Measurements from ENCODE around the gene LAPTM5.
A peak's percentile ranks its signal among the peaks of the same experiment; 100 is the strongest.

- TF ChIP-seq POLR2A (IDR thresholded peaks at IDR 0.05; ENCODE audit: borderline replicate concordance, extremely low read depth, insufficient read depth, insufficient read length): no peak
- no peak for TF ChIP-seq ATF3 (IDR thresholded peaks at IDR 0.05)
- TF ChIP-seq CTCF (IDR thresholded peaks at IDR 0.05 in 2 of 3, conservative IDR thresholded peaks at IDR 0.05 in 1 of 3; ENCODE audit: borderline replicate concordance in 1 of 3, insufficient read depth in 1 of 3, low read depth in 2 of 3, low read length in 2 of 3): peak; percentile 72 to 86 (median 86)
- no peak for TF ChIP-seq SRF (IDR thresholded peaks at IDR 0.05; ENCODE audit: low read depth)
- TF ChIP-seq POLR2AphosphoS5 (IDR thresholded peaks at IDR 0.05; ENCODE audit: low read depth, low read length): no peak
- no peak for TF ChIP-seq EZH2 (IDR thresholded peaks at IDR 0.05)
- TF ChIP-seq SIN3A (IDR thresholded peaks at IDR 0.05; ENCODE audit: low read depth): no peak
- TF ChIP-seq EZH2phosphoT487 (IDR thresholded peaks at IDR 0.05; ENCODE audit: borderline replicate concordance): no peak
- TF ChIP-seq TCF7L2 (IDR thresholded peaks at IDR 0.05; ENCODE audit: borderline replicate concordance, extremely low read depth, insufficient read depth, insufficient read length): no peak
- peak; percentile 100 for TF ChIP-seq RAD21 (IDR thresholded peaks at IDR 0.05; ENCODE audit: low read depth)
- TF ChIP-seq FOSL1 (IDR thresholded peaks at IDR 0.05; ENCODE audit: low read depth): no peak
- TF ChIP-seq ZFX (IDR thresholded peaks at IDR 0.05): no peak
- no peak for TF ChIP-seq JUND (IDR thresholded peaks at IDR 0.05)
- TF ChIP-seq CEBPB (IDR thresholded peaks at IDR 0.05; ENCODE audit: low read depth): no peak
Observed at GRCh38 chr1:30707412-30708360, 49.9 kb downstream of the LAPTM5 start.

Measured in HCT116 (cell line).